MM.1S (cell line): ENCODE measurements around the gene KRT76.

Experiments used
- DNase-seq: peaks from one replicate; pipeline ENCODE4 v3.0.0-alpha.2; 2015
- H2AFZ ChIP-seq: fragments of 300-600 bp; sonication (generic); 2 replicates; pipeline ENCODE4 v1.6.0; 2016; ENCODE audit warnings: antibody characterized with exemption, low read length
- H3F3A ChIP-seq: fragments of 300-600 bp; sonication (generic); 2 replicates; pipeline ENCODE4 v1.6.1; 2016; ENCODE audit warnings: mild to moderate bottlenecking, antibody characterized with exemption, low read length, moderate library complexity, mixed read lengths; ENCODE audit not compliant: insufficient read depth
- H3K27ac ChIP-seq: fragments of 300-600 bp; sonication (generic); 2 replicates; pipeline ENCODE4 v1.5.1; 2016; ENCODE audit warnings: mild to moderate bottlenecking, low read length
- H3K27me3 ChIP-seq: fragments of 300-600 bp; sonication (generic); replicated peaks from 2 replicates; pipeline ENCODE4 v1.6.0; 2016; ENCODE audit warnings: low read length; ENCODE audit not compliant: insufficient read depth
- H3K36me3 ChIP-seq: fragments of 300-600 bp; sonication (generic); replicated peaks from 2 replicates; pipeline ENCODE4 v1.6.1; 2016; ENCODE audit warnings: mild to moderate bottlenecking, low read length, mixed read lengths; ENCODE audit not compliant: insufficient read depth
- H3K4me1 ChIP-seq: fragments of 300-600 bp; sonication (generic); 2 replicates; pipeline ENCODE4 v1.6.1; 2016; ENCODE audit warnings: low read length, mixed read lengths
- H3K4me2 ChIP-seq: fragments of 300-600 bp; sonication (generic); 2 replicates; pipeline ENCODE4 v1.6.0; 2016; ENCODE audit warnings: low read depth, low read length
- H3K4me3 ChIP-seq: fragments of 300-600 bp; sonication (generic); 2 replicates; pipeline ENCODE4 v1.5.1; 2016; ENCODE audit warnings: low read length, mixed read lengths
- H3K79me2 ChIP-seq: fragments of 300-600 bp; sonication (generic); 2 replicates; pipeline ENCODE4 v1.6.1; 2016; ENCODE audit warnings: mixed run types, low read length, mixed read lengths
- H3K9ac ChIP-seq: fragments of 300-600 bp; sonication (generic); 2 replicates; pipeline ENCODE4 v1.6.1; 2016; ENCODE audit warnings: low read length, mixed read lengths
- H3K9me2 ChIP-seq: fragments of 300-600 bp; sonication (generic); replicated peaks from 2 replicates; pipeline ENCODE4 v1.6.1; 2016; ENCODE audit warnings: mild to moderate bottlenecking, low read length, mixed read lengths; ENCODE audit not compliant: insufficient read depth
- H3K9me3 ChIP-seq: fragments of 300-600 bp; sonication (generic); replicated peaks from 2 replicates; pipeline ENCODE4 v1.6.1; 2016; ENCODE audit warnings: mild to moderate bottlenecking, low read length, mixed read lengths; ENCODE audit not compliant: insufficient read depth
- H4K20me1 ChIP-seq: fragments of 300-600 bp; sonication (generic); 2 replicates; pipeline ENCODE4 v1.6.1; 2016; ENCODE audit warnings: mild to moderate bottlenecking, low read length, moderate library complexity, mixed read lengths; ENCODE audit not compliant: insufficient read depth
- CTCF ChIP-seq: fragments of 300-600 bp; sonication (generic); IDR thresholded peaks from 2 replicates; pipeline ENCODE4 v1.5.1; 2016; ENCODE audit warnings: antibody characterized with exemption, low read length, mixed read lengths
- EZH2 ChIP-seq: fragments of 300-600 bp; sonication (generic); optimal IDR thresholded peaks from 2 replicates; pipeline ENCODE3; 2017; ENCODE audit warnings: low read depth, mild to moderate bottlenecking, antibody characterized with exemption, low read length, mixed read lengths
- EZH2phosphoT487 ChIP-seq: fragments of 300-600 bp; sonication (generic); IDR thresholded peaks from 2 replicates; pipeline ENCODE4 v1.6.1; 2018; ENCODE audit warnings: antibody characterized with exemption, low read length

KRT76 gene

DNA sequence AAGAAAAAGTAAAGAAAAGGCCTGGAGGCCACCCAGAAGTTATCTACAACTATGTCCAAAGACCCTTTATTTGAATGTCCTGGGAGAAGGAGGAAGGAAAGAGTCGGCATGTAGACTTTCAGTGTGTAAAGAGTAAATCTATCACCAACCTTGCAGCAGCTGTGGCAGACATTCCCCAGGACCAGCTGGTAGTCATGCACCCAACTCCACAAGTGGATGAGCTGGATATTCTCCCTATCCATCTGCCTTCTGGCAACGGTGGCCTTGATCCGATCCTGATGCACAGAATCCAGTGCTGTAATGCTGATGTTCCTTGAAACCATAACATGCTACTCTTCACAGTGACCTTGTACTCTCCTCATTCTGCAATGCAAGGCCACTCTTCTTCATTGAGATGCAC is 27.3 kb downstream of the KRT76 start:
- H3K79me2 ChIP-seq: no peaks in the 10 kb centered on the region
- H3K9ac ChIP-seq: no peak overlapping the region
- H3K27ac ChIP-seq: no peak overlapping the region
- H4K20me1 ChIP-seq: no peaks in the 10 kb centered on the region
- H3K36me3 ChIP-seq: no peaks in the 10 kb centered on the region
- H2AFZ ChIP-seq: no peak overlapping the region
- TF ChIP-seq CTCF: no peak
- no peak for TF ChIP-seq EZH2
- TF ChIP-seq EZH2phosphoT487: no peak
- no peaks in the 10 kb centered on the region for H3F3A ChIP-seq
- DNase-seq: no peak
- H3K9me3 ChIP-seq: no peaks in the 10 kb centered on the region
- H3K4me2 ChIP-seq: no peak overlapping the region
- H3K4me3 ChIP-seq: no peak overlapping the region
- no peaks in the 10 kb centered on the region for H3K9me2 ChIP-seq
- H3K27me3 ChIP-seq: peaks cover 66% of the 10 kb centered on the region
- H3K4me1 ChIP-seq: no peaks in the 10 kb centered on the region

DNA sequence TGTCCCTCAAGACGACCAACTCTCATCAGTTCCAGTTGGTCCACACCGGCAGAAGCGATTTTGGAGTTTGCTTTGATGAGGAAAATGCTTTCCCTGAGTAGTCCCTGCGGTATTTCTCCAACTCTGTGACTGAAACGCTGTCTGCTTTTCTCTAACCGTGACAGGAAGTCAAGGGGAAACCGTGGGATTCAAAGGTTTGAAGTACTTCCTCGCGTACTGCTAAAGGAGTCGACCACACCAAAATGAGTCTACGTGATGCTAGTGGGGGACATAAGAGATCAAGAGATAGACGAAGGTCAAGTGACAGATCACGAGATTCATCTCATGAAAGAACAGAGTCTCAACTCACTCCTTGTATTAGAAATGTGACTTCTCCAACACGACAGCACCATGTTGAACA is 28.6 kb downstream of the KRT76 start:
- Histone ChIP-seq H3K36me3 (no peaks in the 10 kb centered on the region), H4K20me1 (no peaks in the 10 kb centered on the region), H3K27me3 (peaks cover 66% of the 10 kb centered on the region), H2AFZ (no peak overlapping the region), H3K9me2 (no peaks in the 10 kb centered on the region), H3F3A (no peaks in the 10 kb centered on the region), H3K4me2 (no peak overlapping the region), H3K9me3 (no peaks in the 10 kb centered on the region), H3K4me1 (no peaks in the 10 kb centered on the region), H3K79me2 (no peaks in the 10 kb centered on the region), H3K27ac (no peak overlapping the region), H3K9ac (no peak overlapping the region), H3K4me3 (no peak overlapping the region)
- DNase-seq: no peak
- TF ChIP-seq EZH2 (no peak), EZH2phosphoT487 (no peak), CTCF (no peak)

DNA sequence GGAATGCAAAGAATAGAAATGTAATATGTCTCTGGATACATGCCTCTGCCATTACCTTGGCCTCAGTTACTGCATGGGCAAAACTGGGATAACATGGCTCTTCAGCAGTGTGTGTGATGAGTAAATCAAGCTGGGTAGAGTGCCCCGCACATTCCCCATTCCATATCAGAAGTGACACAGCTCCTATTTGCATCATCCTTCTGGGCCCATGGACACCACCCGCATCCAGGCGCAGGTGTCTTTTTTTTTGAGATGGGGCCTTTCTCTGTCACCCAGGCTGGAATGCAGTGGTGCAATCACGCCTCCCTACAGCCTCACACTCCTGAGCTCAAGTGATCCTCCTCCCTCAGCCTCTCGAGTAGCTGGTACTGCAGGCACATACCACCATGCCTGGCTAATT is 31.6 kb downstream of the KRT76 start:
- Histone ChIP-seq H3K9ac (no peak overlapping the region), H3K4me2 (no peak overlapping the region), H2AFZ (no peak overlapping the region), H3K79me2 (no peaks in the 10 kb centered on the region), H3F3A (no peaks in the 10 kb centered on the region), H3K9me3 (no peaks in the 10 kb centered on the region), H3K4me1 (no peaks in the 10 kb centered on the region), H4K20me1 (no peaks in the 10 kb centered on the region), H3K4me3 (no peak overlapping the region), H3K27me3 (peaks cover 53% of the 10 kb centered on the region), H3K27ac (no peak overlapping the region), H3K36me3 (no peaks in the 10 kb centered on the region), H3K9me2 (no peaks in the 10 kb centered on the region)
- TF ChIP-seq CTCF (no peak), EZH2phosphoT487 (no peak), EZH2 (no peak)
- no peak for DNase-seq
